OCI-M2 (cell line): ENCODE measurements around the gene DNASE1L3.

Source experiments
- DNase-seq: peaks from one replicate; lab custom pipeline; 2025; ENCODE audit not compliant: unreplicated experiment; lab: John Stamatoyannopoulos, UW

DNASE1L3 gene

GRCh38 chr3:58161435-58162398, 49.1 kb downstream of the DNASE1L3 start:
- DNase-seq, result no peak

- no peak for DNase-seq
These were observed 50.4 kb downstream of the DNASE1L3 start for GRCh38 chr3:58160399-58160798.

- DNase-seq, result no peak
These were observed 52.2 kb downstream of the DNASE1L3 start for GRCh38 chr3:58158442-58159153.

- no peak for DNase-seq
These were observed 53.1 kb downstream of the DNASE1L3 start for GRCh38 chr3:58157700-58158099.

- DNase-seq, result no peak
These were observed 54.9 kb downstream of the DNASE1L3 start for GRCh38 chr3:58155838-58156237.

GRCh38 chr3:58154626-58155449, 55.9 kb downstream of the DNASE1L3 start:
- no peak for DNase-seq

GRCh38 chr3:58153371-58153770, 57.4 kb downstream of the DNASE1L3 start:
- DNase-seq, result no peak

GRCh38 chr3:58152225-58153015, 58.4 kb downstream of the DNASE1L3 start:
- no peak for DNase-seq

- no peak for DNase-seq
These were observed 59.1 kb downstream of the DNASE1L3 start for GRCh38 chr3:58151637-58152036.

GRCh38 chr3:58150810-58151199, 60.0 kb downstream of the DNASE1L3 start:
- DNase-seq, result no peak

- no peak for DNase-seq
These were observed 60.5 kb downstream of the DNASE1L3 start for GRCh38 chr3:58150130-58150809.

- DNase-seq, result no peak
These were observed 62.7 kb downstream of the DNASE1L3 start for GRCh38 chr3:58148049-58148448.

GRCh38 chr3:58144478-58145325, 66.1 kb downstream of the DNASE1L3 start:
- no peak for DNase-seq

GRCh38 chr3:58143417-58144055, 67.2 kb downstream of the DNASE1L3 start:
- no peak for DNase-seq
